ENCODE measurements around the gene UCKL1.

The UCKL1 gene

GRCh38 chr20:63890201-63890576, 66.0 kb downstream of the UCKL1 start:
- Histone ChIP-seq H3K4me1 (ENCODE audit: insufficient read depth, low read length, poor library complexity, severe bottlenecking) (peaks cover 6% of the 10 kb centered on the region), H3K9me2 (replicated peaks; ENCODE audit: low read depth, low read length) (no peaks in the 10 kb centered on the region), H3K4me3 (ENCODE audit: low read length, poor library complexity, severe bottlenecking) (no peak overlapping the region), H3K4me2 (ENCODE audit: low read depth, low read length, poor library complexity, severe bottlenecking) (no peak overlapping the region), H2AFZ (ENCODE audit: low read length) (no peak overlapping the region), H3K36me3 (ENCODE audit: insufficient read depth, low read length) (peaks cover 37% of the 10 kb centered on the region; the same call in 1 of the 2 replicates), H3K27me3 (ENCODE audit: insufficient read depth, low read length, poor library complexity, severe bottlenecking) (no peaks in the 10 kb centered on the region), H3K9me3 (ENCODE audit: insufficient read depth, low read depth, low read length) (no peaks in the 10 kb centered on the region), H3K9ac (ENCODE audit: low read depth, low read length, poor library complexity, severe bottlenecking) (no peak overlapping the region), H3F3A (ENCODE audit: low read depth) (peaks cover 12% of the 10 kb centered on the region; the same call in 1 of the 2 replicates), H3K79me2 (ENCODE audit: insufficient read depth, low read length) (no peaks in the 10 kb centered on the region), H4K20me1 (ENCODE audit: insufficient read depth, low read length, poor library complexity, severe bottlenecking) (no peaks in the 10 kb centered on the region)
- TF ChIP-seq EZH2phosphoT487 (IDR thresholded peaks at IDR 0.05; ENCODE audit: borderline replicate concordance) = no peak
- no peak for TF ChIP-seq CTCF (conservative IDR thresholded peaks at IDR 0.05; ENCODE audit: low read length)
